Measurements from ENCODE around the gene CCDC69. TPM values are rescaled to one million over a fixed set of nuclear protein-coding genes. Genes with fewer than 3 reads are reported as not detected.
"Not testable (repeated sequence)": the region's sequence is repeated elsewhere in the genome, so short reads cannot be mapped to it uniquely, and the experiment has no call there.

Gene CCDC69
- total and polyA plus RNA-seq, 9 donors: 22.6 to 158 (median 37.3) TPM

DNA sequence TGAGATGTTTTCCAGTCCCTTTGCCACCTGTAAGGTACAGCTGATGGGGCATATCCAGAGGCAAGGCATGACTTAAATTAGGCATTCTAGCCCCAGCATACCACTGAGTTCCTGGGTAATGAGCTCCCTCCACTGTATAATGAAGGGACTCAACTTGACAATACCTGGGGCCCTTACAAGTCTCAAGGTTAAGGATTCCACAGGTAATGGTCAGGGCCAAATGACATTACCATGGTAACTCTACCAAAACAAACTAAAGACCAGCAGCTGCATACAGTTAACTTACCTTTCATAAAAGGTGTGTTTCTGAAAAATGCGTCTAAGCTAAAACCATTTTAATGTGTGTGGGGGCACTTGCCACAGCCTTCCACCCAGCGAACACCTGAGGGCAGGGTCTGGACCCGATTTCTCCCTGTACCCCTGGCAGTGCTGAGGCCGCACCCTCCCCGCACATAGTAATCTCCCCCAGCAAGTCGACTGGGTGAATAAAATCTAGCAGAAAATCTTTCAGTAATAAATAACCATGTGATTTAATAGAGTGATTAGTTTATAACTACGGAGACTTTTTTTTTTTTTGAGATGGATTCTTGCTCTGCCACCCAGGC is 24.2 kb downstream of the CCDC69 start:
- intact Hi-C loops (cut with DNase I): no loop called here
- Histone ChIP-seq H3K36me3 (no peaks in the 10 kb centered on the region), H3K4me3 (no peak overlapping the region), H3K9me3 (no peaks in the 10 kb centered on the region), H3K27ac (no peak overlapping the region), H3K27me3 (no peaks in the 10 kb centered on the region), H3K4me1 (ENCODE audit: insufficient read depth) (no peaks in the 10 kb centered on the region)
- 76 to 87% (median 84%) methylated on average over 7 of the region's 7 CpGs for WGBS, 3 donors
- TF ChIP-seq CTCF (IDR thresholded peaks at IDR 0.05) (no peak), EP300 (IDR thresholded peaks at IDR 0.05) (no peak), POLR2A (IDR thresholded peaks at IDR 0.05) (no peak)
- DNase-seq: no peak

- H3K27me3 ChIP-seq: no peaks in the 10 kb centered on the region
- intact Hi-C loops (cut with DNase I): no loop called here
- H3K9me3 ChIP-seq: no peaks in the 10 kb centered on the region
- H3K27ac ChIP-seq: no peak overlapping the region
- no peaks in the 10 kb centered on the region for H3K36me3 ChIP-seq
- WGBS, 3 donors: 85 to 91% (median 87%) methylated on average over 5 of the region's 5 CpGs
- TF ChIP-seq POLR2A (IDR thresholded peaks at IDR 0.05) (no peak), CTCF (IDR thresholded peaks at IDR 0.05) (no peak), EP300 (IDR thresholded peaks at IDR 0.05) (no peak)
- no peak overlapping the region for H3K4me3 ChIP-seq
- peak in 1 of 5 donors; percentile 11 for DNase-seq
- no peaks in the 10 kb centered on the region for H3K4me1 ChIP-seq (ENCODE audit: insufficient read depth)
These were observed 25.0 kb downstream of the CCDC69 start for GRCh38 chr5:151198861-151199260.

GRCh38 chr5:151197291-151197600 is 26.6 kb downstream of the CCDC69 start:
- H3K9me3 ChIP-seq; H3K4me1 ChIP-seq (ENCODE audit: insufficient read depth); H3K27me3 ChIP-seq; intact Hi-C loops (cut with DNase I); H3K36me3 ChIP-seq; DNase-seq; H3K4me3 ChIP-seq; H3K27ac ChIP-seq: not testable (repeated sequence)
- WGBS, 3 donors: 93 to 95% (median 95%) methylated on average over 9 of the region's 9 CpGs

DNA sequence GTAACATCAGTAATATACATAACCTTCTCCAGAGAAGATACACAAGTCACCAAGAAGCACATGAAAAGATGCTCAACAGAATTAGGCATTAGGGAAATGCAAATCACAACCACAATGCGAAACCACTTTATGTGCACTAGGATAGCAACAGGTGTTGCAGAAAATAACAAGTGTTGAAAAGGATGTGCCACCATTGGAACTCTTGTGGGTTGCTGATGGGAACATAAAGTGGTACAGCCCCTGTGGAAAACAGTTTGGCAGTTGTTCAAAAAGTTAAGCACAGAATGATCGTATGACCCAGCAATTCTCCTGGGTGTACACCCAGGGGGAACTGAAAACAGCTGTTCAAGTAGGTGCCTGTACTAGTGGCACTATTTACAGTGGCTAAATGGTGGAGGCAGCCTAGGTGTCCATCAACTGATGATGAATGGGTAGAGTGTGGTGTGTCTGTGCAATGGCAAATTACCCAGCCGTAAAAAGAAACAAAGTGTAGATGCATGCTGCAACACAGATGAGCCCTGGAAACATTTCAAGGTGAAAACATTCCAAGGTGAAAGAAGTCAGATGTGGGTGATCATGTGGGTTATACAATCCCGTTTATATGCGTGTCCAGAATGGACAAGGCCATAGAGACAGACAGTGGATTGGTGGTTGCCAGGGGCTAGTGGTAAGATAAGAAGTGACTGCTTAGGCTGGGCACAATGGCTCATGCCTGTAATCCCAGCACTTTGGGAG is 27.2 kb downstream of the CCDC69 start:
- no peaks in the 10 kb centered on the region for H3K9me3 ChIP-seq
- no peaks in the 10 kb centered on the region for H3K27me3 ChIP-seq
- intact Hi-C loops (cut with DNase I): no loop called here
- WGBS, 3 donors: 69 to 74% (median 73%) methylated on average over 5 of the region's 5 CpGs
- H3K27ac ChIP-seq: no peak overlapping the region
- TF ChIP-seq EP300 (IDR thresholded peaks at IDR 0.05): no peak
- no peak for TF ChIP-seq CTCF (IDR thresholded peaks at IDR 0.05)
- no peak for TF ChIP-seq POLR2A (IDR thresholded peaks at IDR 0.05)
- H3K4me1 ChIP-seq (ENCODE audit: insufficient read depth): no peaks in the 10 kb centered on the region
- no peak for DNase-seq
- no peak overlapping the region for H3K4me3 ChIP-seq
- no peaks in the 10 kb centered on the region for H3K36me3 ChIP-seq

- WGBS, 3 donors: 82 to 85% (median 84%) methylated on average over 5 of the region's 5 CpGs
- Histone ChIP-seq H3K36me3 (no peaks in the 10 kb centered on the region), H3K4me1 (ENCODE audit: insufficient read depth) (no peaks in the 10 kb centered on the region), H3K9me3 (no peaks in the 10 kb centered on the region), H3K27ac (no peak overlapping the region), H3K4me3 (no peak overlapping the region), H3K27me3 (no peaks in the 10 kb centered on the region)
- intact Hi-C loops (cut with DNase I): no loop called here
- DNase-seq: no peak
- no peak for TF ChIP-seq POLR2A (IDR thresholded peaks at IDR 0.05)
- no peak for TF ChIP-seq CTCF (IDR thresholded peaks at IDR 0.05)
- TF ChIP-seq EP300 (IDR thresholded peaks at IDR 0.05): no peak
These were observed 28.3 kb downstream of the CCDC69 start for GRCh38 chr5:151195622-151196021.
